Central memory CD8-positive, alpha-beta T cell (primary cell): Measurements from ENCODE around the gene HSF2.
A peak's percentile ranks its signal among the peaks of the same experiment; 100 is the strongest.

Source experiments
- ATAC-seq: fragments of 150-1000 bp; cut with Tn5 transposase; replicated peaks from 2 replicates; pipeline ENCODE4 v1.10.0; 2022; ENCODE audit warnings: mild to moderate bottlenecking, moderate FRiP score, moderate number of reproducible peaks; ENCODE audit not compliant: poor library complexity, severe bottlenecking; ENCODE audit errors: extremely low read depth
- DNase-seq, 2 donors: peaks; one replicate each; pipeline ENCODE4 v3.0.0; 2021; ENCODE audit warnings: low spot score in 2 of 2
- H3K27ac Mint-ChIP-seq: one replicate; pipeline ENCODE4 v1.8.0; 2022; ENCODE audit warnings: low read depth, mild to moderate bottlenecking, moderate library complexity, mixed read lengths
- H3K27me3 Mint-ChIP-seq: one replicate; pipeline ENCODE4 v1.8.0; 2022; ENCODE audit warnings: mixed read lengths
- H3K36me3 Mint-ChIP-seq: one replicate; pipeline ENCODE4 v1.8.0; 2022; ENCODE audit warnings: mild to moderate bottlenecking, moderate library complexity, mixed read lengths; ENCODE audit not compliant: insufficient read depth
- H3K4me1 Mint-ChIP-seq: one replicate; pipeline ENCODE4 v1.8.0; 2022; ENCODE audit warnings: mixed read lengths
- H3K4me3 Mint-ChIP-seq: one replicate; pipeline ENCODE4 v1.8.0; 2022; ENCODE audit warnings: mild to moderate bottlenecking, moderate library complexity, mixed read lengths
- H3K9me3 Mint-ChIP-seq: one replicate; pipeline ENCODE4 v1.8.0; 2022; ENCODE audit warnings: mixed read lengths

HSF2 gene

GRCh38 chr6:122381494-122382265 lies 17.8 kb upstream of the HSF2 start:
- Mint-ChIP-seq H3K36me3 (no peaks in the 10 kb centered on the region), H3K4me3 (no peak overlapping the region), H3K27ac (no peak overlapping the region), H3K4me1 (peaks cover 2% of the 10 kb centered on the region), H3K27me3 (peaks cover 15% of the 10 kb centered on the region), H3K9me3 (no peaks in the 10 kb centered on the region)
- DNase-seq (peak in 1 of 2 donors; percentile 44), ATAC-seq (peak; percentile 62)

GRCh38 chr6:122385857-122386612 lies 13.4 kb upstream of the HSF2 start:
- ATAC-seq (no peak), DNase-seq (no peak)
- Mint-ChIP-seq H3K27ac (no peak overlapping the region), H3K27me3 (peaks cover 26% of the 10 kb centered on the region), H3K36me3 (no peaks in the 10 kb centered on the region), H3K9me3 (no peaks in the 10 kb centered on the region), H3K4me1 (no peaks in the 10 kb centered on the region), H3K4me3 (no peak overlapping the region)

- H3K27ac Mint-ChIP-seq: no peak overlapping the region
These were observed 10.5 kb upstream of the HSF2 start for GRCh38 chr6:122388945-122389344.

GRCh38 chr6:122389704-122390372 lies 9.6 kb upstream of the HSF2 start:
- no peaks in the 10 kb centered on the region for H3K9me3 Mint-ChIP-seq
- H3K4me1 Mint-ChIP-seq: no peaks in the 10 kb centered on the region
- no peak for ATAC-seq
- H3K4me3 Mint-ChIP-seq: no peak overlapping the region
- H3K27me3 Mint-ChIP-seq: peaks cover 26% of the 10 kb centered on the region
- H3K27ac Mint-ChIP-seq: no peak overlapping the region
- no peak for DNase-seq
- H3K36me3 Mint-ChIP-seq: no peaks in the 10 kb centered on the region

More at GRCh38 chr6:122388945-122389344, 10.5 kb upstream of the HSF2 start:
- Mint-ChIP-seq H3K4me3 (no peak overlapping the region), H3K9me3 (no peaks in the 10 kb centered on the region), H3K4me1 (no peaks in the 10 kb centered on the region), H3K36me3 (no peaks in the 10 kb centered on the region), H3K27me3 (peaks cover 26% of the 10 kb centered on the region)
- ATAC-seq (no peak), DNase-seq (no peak)

- H3K4me1 Mint-ChIP-seq: no peaks in the 10 kb centered on the region
- ATAC-seq: no peak
- peaks cover 11% of the 10 kb centered on the region for H3K27me3 Mint-ChIP-seq
- no peaks in the 10 kb centered on the region for H3K9me3 Mint-ChIP-seq
- no peak overlapping the region for H3K4me3 Mint-ChIP-seq
- no peaks in the 10 kb centered on the region for H3K36me3 Mint-ChIP-seq
- no peak overlapping the region for H3K27ac Mint-ChIP-seq
- DNase-seq: no peak
These were observed 6.7 kb upstream of the HSF2 start for GRCh38 chr6:122392564-122393350.

- no peak overlapping the region for H3K4me3 Mint-ChIP-seq
- H3K36me3 Mint-ChIP-seq: no peaks in the 10 kb centered on the region
- H3K4me1 Mint-ChIP-seq: no peaks in the 10 kb centered on the region
- ATAC-seq: no peak
- no peak overlapping the region for H3K27ac Mint-ChIP-seq
- no peaks in the 10 kb centered on the region for H3K9me3 Mint-ChIP-seq
- no peak for DNase-seq
- peaks cover 8% of the 10 kb centered on the region for H3K27me3 Mint-ChIP-seq
These were observed 6.0 kb upstream of the HSF2 start for GRCh38 chr6:122393351-122393896.

GRCh38 chr6:122394016-122394415 lies 5.4 kb upstream of the HSF2 start:
- H3K4me3 Mint-ChIP-seq: no peak overlapping the region
- H3K27me3 Mint-ChIP-seq: peaks cover 5% of the 10 kb centered on the region
- no peaks in the 10 kb centered on the region for H3K36me3 Mint-ChIP-seq
- H3K9me3 Mint-ChIP-seq: no peaks in the 10 kb centered on the region
- no peak for ATAC-seq
- DNase-seq: no peak
- H3K27ac Mint-ChIP-seq: no peak overlapping the region
- H3K4me1 Mint-ChIP-seq: no peaks in the 10 kb centered on the region

GRCh38 chr6:122399055-122399347 lies 451 bp upstream of the HSF2 start:
- H3K4me3 Mint-ChIP-seq: peak overlapping the region; percentile 96
- no peaks in the 10 kb centered on the region for H3K9me3 Mint-ChIP-seq
- H3K27ac Mint-ChIP-seq: peak overlapping the region; percentile 89
- ATAC-seq: no peak
- no peaks in the 10 kb centered on the region for H3K27me3 Mint-ChIP-seq
- H3K4me1 Mint-ChIP-seq: peaks cover 26% of the 10 kb centered on the region
- peaks cover 5% of the 10 kb centered on the region for H3K36me3 Mint-ChIP-seq
- no peak for DNase-seq

- Mint-ChIP-seq H3K4me1 (peaks cover 29% of the 10 kb centered on the region), H3K9me3 (no peaks in the 10 kb centered on the region), H3K27me3 (no peaks in the 10 kb centered on the region), H3K4me3 (peak overlapping the region; percentile 96), H3K27ac (peak overlapping the region; percentile 89), H3K36me3 (peaks cover 5% of the 10 kb centered on the region)
- ATAC-seq (peak; percentile 7), DNase-seq (no peak)
These were observed 634 bp downstream of the HSF2 start for GRCh38 chr6:122400121-122400450.

GRCh38 chr6:122400462-122401089 lies 1.1 kb downstream of the HSF2 start:
- H3K4me3 Mint-ChIP-seq: peak overlapping the region; percentile 96
- no peaks in the 10 kb centered on the region for H3K9me3 Mint-ChIP-seq
- H3K4me1 Mint-ChIP-seq: peaks cover 29% of the 10 kb centered on the region
- ATAC-seq (no peak), DNase-seq (no peak)
- H3K27ac Mint-ChIP-seq: peak overlapping the region; percentile 89
- peaks cover 5% of the 10 kb centered on the region for H3K36me3 Mint-ChIP-seq
- no peaks in the 10 kb centered on the region for H3K27me3 Mint-ChIP-seq

- no peak for ATAC-seq
- Mint-ChIP-seq H3K27me3 (no peaks in the 10 kb centered on the region), H3K9me3 (no peaks in the 10 kb centered on the region), H3K27ac (no peak overlapping the region), H3K4me1 (peaks cover 33% of the 10 kb centered on the region), H3K36me3 (peaks cover 5% of the 10 kb centered on the region), H3K4me3 (peak overlapping the region; percentile 96)
- no peak for DNase-seq
These were observed 1.7 kb downstream of the HSF2 start for GRCh38 chr6:122401104-122401503.

GRCh38 chr6:122404444-122404843 lies 5.0 kb downstream of the HSF2 start:
- Mint-ChIP-seq H3K36me3 (peaks cover 4% of the 10 kb centered on the region), H3K9me3 (no peaks in the 10 kb centered on the region), H3K4me1 (peaks cover 56% of the 10 kb centered on the region), H3K27ac (no peak overlapping the region), H3K4me3 (no peak overlapping the region), H3K27me3 (no peaks in the 10 kb centered on the region)
- DNase-seq (no peak), ATAC-seq (no peak)
